Measurements from ENCODE around the gene FRMD4A. TPM values are rescaled to one million over a fixed set of nuclear protein-coding genes. Genes with fewer than 3 reads are reported as not detected.

The FRMD4A gene
- 2.1 TPM for polyA plus RNA-seq (2012; ENCODE audit: insufficient read depth, insufficient read length, low read depth)

GRCh38 chr10:14330388-14331061, at the start of gene FRMD4A:
FRMD4A (minus strand) TSS chr10:14330924.
- Histone ChIP-seq H3K36me3 (no peaks in the 10 kb centered on the region), H3K4me3 (ENCODE audit: low read depth, low read length) (no peak within 1 kb of the TSS), H3K27me3 (peaks cover 19% of the 10 kb centered on the region), H3K4me1 (no peaks in the 10 kb centered on the region), H3K9me3 (no peaks in the 10 kb centered on the region)
- DNase-seq: no peak
- no peak for TF ChIP-seq CTCF (IDR thresholded peaks at IDR 0.05; ENCODE audit: low read depth, low read length)

- Histone ChIP-seq H3K27me3 (no peaks in the 10 kb centered on the region), H3K4me3 (ENCODE audit: low read depth, low read length) (no peak overlapping the region), H3K36me3 (no peaks in the 10 kb centered on the region), H3K4me1 (no peaks in the 10 kb centered on the region), H3K9me3 (no peaks in the 10 kb centered on the region)
- TF ChIP-seq CTCF (IDR thresholded peaks at IDR 0.05; ENCODE audit: low read depth, low read length): no peak
- no peak for DNase-seq
Observed at GRCh38 chr10:14379556-14380280, 49.0 kb upstream of the FRMD4A start.

- DNase-seq: no peak
- no peaks in the 10 kb centered on the region for H3K36me3 ChIP-seq
- H3K4me1 ChIP-seq: no peaks in the 10 kb centered on the region
- H3K4me3 ChIP-seq (ENCODE audit: low read depth, low read length): no peak overlapping the region
- H3K9me3 ChIP-seq: no peaks in the 10 kb centered on the region
- no peak for TF ChIP-seq CTCF (IDR thresholded peaks at IDR 0.05; ENCODE audit: low read depth, low read length)
- H3K27me3 ChIP-seq: no peaks in the 10 kb centered on the region
Observed at GRCh38 chr10:14378387-14378960, 47.8 kb upstream of the FRMD4A start.

- H3K4me3 ChIP-seq (ENCODE audit: low read depth, low read length): no peak overlapping the region
- DNase-seq: no peak
- no peaks in the 10 kb centered on the region for H3K36me3 ChIP-seq
- TF ChIP-seq CTCF (IDR thresholded peaks at IDR 0.05; ENCODE audit: low read depth, low read length): no peak
- no peaks in the 10 kb centered on the region for H3K4me1 ChIP-seq
- H3K27me3 ChIP-seq: no peaks in the 10 kb centered on the region
- no peaks in the 10 kb centered on the region for H3K9me3 ChIP-seq
Observed at GRCh38 chr10:14377591-14378175, 47.0 kb upstream of the FRMD4A start.

GRCh38 chr10:14374745-14375445, 44.2 kb upstream of the FRMD4A start:
- Histone ChIP-seq H3K36me3 (no peaks in the 10 kb centered on the region), H3K27me3 (peaks cover 8% of the 10 kb centered on the region; the same call in 1 of the 2 replicates), H3K4me1 (no peaks in the 10 kb centered on the region), H3K4me3 (ENCODE audit: low read depth, low read length) (no peak overlapping the region), H3K9me3 (no peaks in the 10 kb centered on the region)
- no peak for TF ChIP-seq CTCF (IDR thresholded peaks at IDR 0.05; ENCODE audit: low read depth, low read length)
- no peak for DNase-seq

All from BE2C (cell line).